Stomach (tissue), 4 donors: ENCODE data around the gene NHLH2.

ENCODE experiments used
- CTCF ChIP-seq, 7 experiments: fragments of 450-650 bp in 4 of 7; fragments of 200-600 bp in 3 of 7; sonication (generic) in 3 of 7; IDR thresholded peaks; one replicate each; pipeline ENCODE4 v1.5.1; 2016 to 2019; ENCODE audit warnings: antibody characterized with exemption in 7 of 7, control low read depth in 2 of 7, mild to moderate bottlenecking in 1 of 7
- POLR2A ChIP-seq, 4 donors: fragments of 450-650 bp; IDR thresholded peaks; one replicate each; pipeline ENCODE4 v1.6.1; 2016; ENCODE audit warnings: antibody characterized with exemption in 4 of 4, control low read depth in 2 of 4, mild to moderate bottlenecking in 1 of 4, moderate library complexity in 1 of 4

- TF ChIP-seq CTCF (IDR thresholded peaks at IDR 0.05) (no peak), POLR2A (IDR thresholded peaks at IDR 0.05) (no peak)
These were observed 50.6 kb downstream of the NHLH2 start for GRCh38 chr1:115790356-115790755.
